ENCODE data around the gene ACVR1C.

ACVR1C gene

DNA sequence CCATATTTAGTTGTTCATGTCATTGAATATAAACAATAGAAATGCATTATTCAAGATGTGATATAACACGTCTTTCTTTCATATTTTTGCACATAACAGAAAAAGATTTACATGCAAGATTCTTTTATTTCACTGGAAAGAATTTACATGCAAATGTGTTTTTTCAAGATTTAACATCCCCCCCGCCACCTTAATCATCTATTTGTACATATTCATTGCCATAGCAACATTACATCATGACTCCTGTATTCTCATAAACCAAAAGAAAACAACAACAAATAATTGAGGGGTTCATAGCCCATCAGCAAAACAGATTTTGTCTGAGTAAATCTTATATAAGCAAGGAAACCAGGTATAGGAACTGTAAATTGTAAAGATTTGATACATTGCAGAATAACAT is 3.2 kb upstream of the ACVR1C start:
- DNase-seq, result no peak
- no CpG with 5 or more reads among the region's 2 CpGs for WGBS (ENCODE audit: extremely low coverage, insufficient coverage, insufficient read length)

DNA sequence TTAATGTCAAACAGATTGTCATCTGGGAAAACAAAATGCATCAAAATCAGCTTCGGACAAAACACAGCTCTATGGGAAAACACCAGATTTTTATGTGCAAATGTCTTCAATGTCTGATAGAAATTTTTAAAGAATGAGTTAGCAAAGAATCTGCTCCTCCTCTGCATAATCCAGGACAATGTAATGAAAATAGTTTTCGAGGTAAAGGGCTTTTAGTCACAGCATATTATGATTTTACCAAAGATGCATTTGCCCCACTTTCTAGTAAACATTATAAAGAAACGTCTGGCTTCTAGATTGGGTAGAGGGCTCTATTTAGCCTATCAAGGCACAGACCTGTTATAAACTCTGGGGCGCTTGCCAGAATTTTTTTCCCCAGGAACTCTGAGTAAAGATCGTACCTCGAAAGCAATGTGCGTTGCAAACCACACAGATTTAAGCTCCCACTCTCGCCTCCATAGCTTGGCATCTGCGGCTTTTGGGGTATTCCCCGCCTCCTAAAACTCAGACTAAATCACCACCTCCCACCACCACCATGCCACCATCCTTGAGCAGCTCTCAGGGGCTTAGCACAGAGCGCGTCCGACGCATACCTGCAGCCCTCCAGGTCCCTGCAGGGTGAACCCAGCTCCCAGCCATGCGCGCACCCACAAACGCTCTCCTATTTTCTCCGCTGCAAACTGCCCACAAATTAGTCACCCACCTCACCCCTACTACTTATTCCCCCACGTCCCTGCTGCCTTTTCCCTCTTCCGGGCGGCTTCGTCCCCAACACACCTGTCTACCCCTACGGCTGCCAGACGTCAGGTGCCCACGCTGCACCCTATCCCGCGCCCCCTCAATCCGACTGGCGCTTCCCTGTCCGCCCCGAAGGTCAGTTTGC is 829 bp downstream of the ACVR1C start:
- H4K91ac ChIP-seq (ENCODE audit: low read depth, low read length), result no peak overlapping the region
- peaks cover 2% of the 10 kb centered on the region for H3K9me3 ChIP-seq (ENCODE audit: insufficient read depth, low read depth, low read length)
- no peak overlapping the region for H3K23ac ChIP-seq (ENCODE audit: low read length)
- H3K9ac ChIP-seq (ENCODE audit: low read length), result peak overlapping the region; percentile 36
- no peaks in the 10 kb centered on the region for H3K79me1 ChIP-seq (ENCODE audit: low read length)
- no peak overlapping the region for H3K14ac ChIP-seq (ENCODE audit: low read length)
- no peak overlapping the region for H2BK5ac ChIP-seq (ENCODE audit: low read depth, low read length, poor library complexity)
- H4K12ac ChIP-seq (ENCODE audit: low read depth, low read length), result no peak overlapping the region
- H4K8ac ChIP-seq (ENCODE audit: low read depth, low read length), result no peak overlapping the region
- WGBS (ENCODE audit: extremely low coverage, insufficient coverage, insufficient read length), result no CpG with 5 or more reads among the region's 31 CpGs
- H3K27me3 ChIP-seq (ENCODE audit: insufficient read depth, low read length), result peaks cover 8% of the 10 kb centered on the region
- no peak for DNase-seq
- no peaks in the 10 kb centered on the region for H3K36me3 ChIP-seq (ENCODE audit: control insufficient read depth in 1 of 2, insufficient read depth in 2 of 2, low read length in 2 of 2)
- H2BK12ac ChIP-seq (ENCODE audit: low read length), result no peak overlapping the region
- H2AFZ ChIP-seq (ENCODE audit: insufficient read depth, low read length, poor library complexity), result no peak overlapping the region
- no peaks in the 10 kb centered on the region for H3K79me2 ChIP-seq (ENCODE audit: control insufficient read depth, insufficient read depth, low read length, poor library complexity)
- no peak overlapping the region for H2BK120ac ChIP-seq (ENCODE audit: insufficient read depth, low read length, poor library complexity)
- peak overlapping the region; percentile 86 for H3K4me2 ChIP-seq (ENCODE audit: low read length)
- H3K18ac ChIP-seq (ENCODE audit: low read length), result no peak overlapping the region
- H3K4ac ChIP-seq (ENCODE audit: low read depth, low read length), result no peak overlapping the region
- H2AK5ac ChIP-seq (ENCODE audit: low read length), result no peak overlapping the region
- peaks cover 6% of the 10 kb centered on the region in 2 experiments for H3K4me1 ChIP-seq (ENCODE audit: control insufficient read depth in 1 of 2, insufficient read depth in 2 of 2, low read length in 2 of 2)
- peak overlapping the region; percentile 39 for H3K4me3 ChIP-seq (ENCODE audit: low read depth, low read length)
- no peak overlapping the region for H3K27ac ChIP-seq (ENCODE audit: low read depth, low read length)

More for the DNA sequence above, 3.2 kb upstream of the ACVR1C start:
- no peak overlapping the region for H3K27ac ChIP-seq (ENCODE audit: low read depth, low read length)
- no peaks in the 10 kb centered on the region for H3K79me2 ChIP-seq (ENCODE audit: control insufficient read depth, insufficient read depth, low read length, poor library complexity)
- H3K27me3 ChIP-seq (ENCODE audit: insufficient read depth, low read length), result peaks cover 8% of the 10 kb centered on the region
- no peaks in the 10 kb centered on the region for H3K79me1 ChIP-seq (ENCODE audit: low read length)
- H2AFZ ChIP-seq (ENCODE audit: insufficient read depth, low read length, poor library complexity), result no peak overlapping the region
- no peak overlapping the region for H2BK120ac ChIP-seq (ENCODE audit: insufficient read depth, low read length, poor library complexity)
- no peak overlapping the region for H3K18ac ChIP-seq (ENCODE audit: low read length)
- H4K8ac ChIP-seq (ENCODE audit: low read depth, low read length), result no peak overlapping the region
- H3K36me3 ChIP-seq (ENCODE audit: control insufficient read depth in 1 of 2, insufficient read depth in 2 of 2, low read length in 2 of 2), result no peaks in the 10 kb centered on the region
- no peak overlapping the region for H2BK12ac ChIP-seq (ENCODE audit: low read length)
- no peak overlapping the region for H3K4me3 ChIP-seq (ENCODE audit: low read depth, low read length)
- no peak overlapping the region for H3K9ac ChIP-seq (ENCODE audit: low read length)
- H3K14ac ChIP-seq (ENCODE audit: low read length), result no peak overlapping the region
- peaks cover 2% of the 10 kb centered on the region for H3K9me3 ChIP-seq (ENCODE audit: insufficient read depth, low read depth, low read length)
- H3K4me2 ChIP-seq (ENCODE audit: low read length), result no peak overlapping the region
- H3K4ac ChIP-seq (ENCODE audit: low read depth, low read length), result no peak overlapping the region
- H4K91ac ChIP-seq (ENCODE audit: low read depth, low read length), result no peak overlapping the region
- H4K12ac ChIP-seq (ENCODE audit: low read depth, low read length), result no peak overlapping the region
- peaks cover 6% of the 10 kb centered on the region in 2 experiments for H3K4me1 ChIP-seq (ENCODE audit: control insufficient read depth in 1 of 2, insufficient read depth in 2 of 2, low read length in 2 of 2)
- no peak overlapping the region for H3K23ac ChIP-seq (ENCODE audit: low read length)
- no peak overlapping the region for H2AK5ac ChIP-seq (ENCODE audit: low read length)
- no peak overlapping the region for H2BK5ac ChIP-seq (ENCODE audit: low read depth, low read length, poor library complexity)

DNA sequence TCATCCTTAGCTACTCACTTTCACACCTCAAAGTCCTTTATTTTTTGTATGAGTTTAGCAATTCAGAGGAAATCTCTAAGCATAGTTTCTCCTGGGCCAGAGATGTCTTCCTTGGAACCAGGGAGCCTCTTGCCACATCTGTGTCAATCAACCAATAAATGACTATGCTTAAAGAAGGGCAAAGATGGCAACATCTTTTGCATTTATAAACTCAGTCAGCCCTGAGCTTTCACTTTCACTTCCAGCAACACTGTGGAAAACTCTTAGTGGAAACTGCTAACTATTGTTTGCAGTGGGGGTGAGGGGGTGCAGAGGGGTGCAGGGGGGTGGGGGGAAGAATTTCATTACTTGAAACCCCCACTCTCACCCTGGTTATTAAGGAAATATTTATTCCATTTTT is 3.4 kb downstream of the ACVR1C start:
- H3K9me3 ChIP-seq (ENCODE audit: insufficient read depth, low read depth, low read length), result peaks cover 2% of the 10 kb centered on the region
- H2BK5ac ChIP-seq (ENCODE audit: low read depth, low read length, poor library complexity), result no peak overlapping the region
- H3K79me2 ChIP-seq (ENCODE audit: control insufficient read depth, insufficient read depth, low read length, poor library complexity), result no peaks in the 10 kb centered on the region
- H2AFZ ChIP-seq (ENCODE audit: insufficient read depth, low read length, poor library complexity), result no peak overlapping the region
- H3K14ac ChIP-seq (ENCODE audit: low read length), result no peak overlapping the region
- no peaks in the 10 kb centered on the region for H3K79me1 ChIP-seq (ENCODE audit: low read length)
- no peak overlapping the region for H2BK120ac ChIP-seq (ENCODE audit: insufficient read depth, low read length, poor library complexity)
- no peak overlapping the region for H2BK12ac ChIP-seq (ENCODE audit: low read length)
- no peak overlapping the region for H3K4me3 ChIP-seq (ENCODE audit: low read depth, low read length)
- no peak overlapping the region for H4K91ac ChIP-seq (ENCODE audit: low read depth, low read length)
- H3K9ac ChIP-seq (ENCODE audit: low read length), result no peak overlapping the region
- no peak overlapping the region for H4K12ac ChIP-seq (ENCODE audit: low read depth, low read length)
- no peak overlapping the region for H3K23ac ChIP-seq (ENCODE audit: low read length)
- H2AK5ac ChIP-seq (ENCODE audit: low read length), result no peak overlapping the region
- no peak overlapping the region for H3K27ac ChIP-seq (ENCODE audit: low read depth, low read length)
- no peaks in the 10 kb centered on the region for H3K36me3 ChIP-seq (ENCODE audit: control insufficient read depth in 1 of 2, insufficient read depth in 2 of 2, low read length in 2 of 2)
- H4K8ac ChIP-seq (ENCODE audit: low read depth, low read length), result no peak overlapping the region
- no peak overlapping the region for H3K4ac ChIP-seq (ENCODE audit: low read depth, low read length)
- H3K27me3 ChIP-seq (ENCODE audit: insufficient read depth, low read length), result peaks cover 8% of the 10 kb centered on the region
- DNase-seq, result no peak
- H3K4me1 ChIP-seq (ENCODE audit: control insufficient read depth in 1 of 2, insufficient read depth in 2 of 2, low read length in 2 of 2), result peaks cover 6% of the 10 kb centered on the region in 2 experiments
- H3K18ac ChIP-seq (ENCODE audit: low read length), result no peak overlapping the region
- H3K4me2 ChIP-seq (ENCODE audit: low read length), result no peak overlapping the region

DNA sequence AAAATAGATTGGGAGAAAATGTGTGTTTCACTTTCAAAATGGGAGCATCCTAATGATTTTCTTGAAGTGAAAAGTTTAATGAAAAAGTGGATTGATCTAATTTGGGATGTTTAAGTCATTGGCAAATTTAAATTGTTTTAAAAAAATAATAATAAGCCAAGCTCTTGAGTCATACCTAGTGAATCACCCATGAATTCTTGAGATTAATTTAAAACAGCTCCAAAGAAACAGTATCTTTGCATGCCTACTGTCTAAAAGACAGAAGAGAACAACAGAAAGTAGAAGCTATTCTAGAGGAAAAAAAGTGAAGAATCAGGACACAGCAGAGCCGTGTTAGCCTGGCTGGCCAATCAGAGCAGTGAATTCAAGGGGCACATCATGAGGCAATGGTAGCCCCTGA is 7.7 kb downstream of the ACVR1C start:
- Histone ChIP-seq H3K9me3 (ENCODE audit: insufficient read depth, low read depth, low read length) (no peaks in the 10 kb centered on the region), H3K4me3 (ENCODE audit: low read depth, low read length) (no peak overlapping the region), H4K12ac (ENCODE audit: low read depth, low read length) (no peak overlapping the region), H4K8ac (ENCODE audit: low read depth, low read length) (no peak overlapping the region), H3K23ac (ENCODE audit: low read length) (no peak overlapping the region), H3K4me2 (ENCODE audit: low read length) (no peak overlapping the region), H2BK5ac (ENCODE audit: low read depth, low read length, poor library complexity) (no peak overlapping the region), H3K4ac (ENCODE audit: low read depth, low read length) (no peak overlapping the region), H3K18ac (ENCODE audit: low read length) (no peak overlapping the region), H4K91ac (ENCODE audit: low read depth, low read length) (no peak overlapping the region), H3K4me1 (ENCODE audit: control insufficient read depth in 1 of 2, insufficient read depth in 2 of 2, low read length in 2 of 2) (no peaks in the 10 kb centered on the region), H3K27ac (ENCODE audit: low read depth, low read length) (no peak overlapping the region), H2BK120ac (ENCODE audit: insufficient read depth, low read length, poor library complexity) (no peak overlapping the region), H3K9ac (ENCODE audit: low read length) (no peak overlapping the region), H3K27me3 (ENCODE audit: insufficient read depth, low read length) (no peaks in the 10 kb centered on the region), H2AK5ac (ENCODE audit: low read length) (no peak overlapping the region), H3K36me3 (ENCODE audit: control insufficient read depth in 1 of 2, insufficient read depth in 2 of 2, low read length in 2 of 2) (no peaks in the 10 kb centered on the region), H3K79me2 (ENCODE audit: control insufficient read depth, insufficient read depth, low read length, poor library complexity) (no peaks in the 10 kb centered on the region), H3K14ac (ENCODE audit: low read length) (no peak overlapping the region), H2AFZ (ENCODE audit: insufficient read depth, low read length, poor library complexity) (no peak overlapping the region), H3K79me1 (ENCODE audit: low read length) (no peaks in the 10 kb centered on the region), H2BK12ac (ENCODE audit: low read length) (no peak overlapping the region)
- no peak for DNase-seq
- no CpG with 5 or more reads among the region's 1 CpG for WGBS (ENCODE audit: extremely low coverage, insufficient coverage, insufficient read length)

Measured in trophoblast cell (in vitro differentiated cells and primary cell).